HG03159 (cell line): ENCODE results near the gene ISL1.

Experiments
- ATAC-seq: cut with Tn5 transposase; IDR thresholded peaks from one replicate; pipeline ENCODE4 v1.9.1; 2021; ENCODE audit warnings: mild to moderate bottlenecking, moderate library complexity; ENCODE audit not compliant: unreplicated experiment

ISL1 gene

DNA sequence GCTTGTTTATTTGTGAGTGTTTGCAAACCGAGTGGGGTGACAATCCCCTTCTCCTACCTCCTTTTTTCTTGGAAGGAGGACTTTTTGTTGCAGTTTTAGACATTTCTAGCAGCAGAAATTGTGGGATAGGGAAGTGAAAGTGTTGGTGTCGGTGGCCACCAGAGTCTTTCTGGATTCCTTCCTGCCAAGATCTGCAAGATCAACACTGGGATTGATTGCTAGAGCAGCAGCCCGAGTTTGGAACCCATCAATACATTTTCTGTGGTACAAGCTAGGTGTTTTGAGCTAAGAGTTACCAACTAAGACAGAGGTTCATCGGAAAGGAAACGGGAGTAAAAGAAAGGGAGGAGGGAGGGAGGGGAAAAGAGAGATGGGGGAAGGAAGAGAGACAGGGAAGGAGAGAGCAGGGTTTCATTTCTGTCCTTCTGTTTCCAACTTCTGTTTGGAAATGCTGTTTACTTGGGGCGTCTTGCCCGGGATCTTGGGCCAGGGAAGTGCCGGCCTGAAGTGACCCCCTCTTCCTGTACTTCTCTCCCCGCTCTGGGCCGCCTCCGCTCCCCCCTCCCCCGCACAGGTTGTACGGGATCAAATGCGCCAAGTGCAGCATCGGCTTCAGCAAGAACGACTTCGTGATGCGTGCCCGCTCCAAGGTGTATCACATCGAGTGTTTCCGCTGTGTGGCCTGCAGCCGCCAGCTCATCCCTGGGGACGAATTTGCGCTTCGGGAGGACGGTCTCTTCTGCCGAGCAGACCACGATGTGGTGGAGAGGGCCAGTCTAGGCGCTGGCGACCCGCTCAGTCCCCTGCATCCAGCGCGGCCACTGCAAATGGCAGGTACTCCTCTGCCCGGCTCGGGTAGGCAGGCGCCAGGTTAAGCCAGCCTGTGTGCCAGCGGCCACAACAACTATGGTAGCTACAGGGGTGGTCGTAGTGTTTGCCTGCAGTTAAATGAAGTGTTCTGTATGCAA is 4.0 kb downstream of the ISL1 start:
- ATAC-seq, result no peak

DNA sequence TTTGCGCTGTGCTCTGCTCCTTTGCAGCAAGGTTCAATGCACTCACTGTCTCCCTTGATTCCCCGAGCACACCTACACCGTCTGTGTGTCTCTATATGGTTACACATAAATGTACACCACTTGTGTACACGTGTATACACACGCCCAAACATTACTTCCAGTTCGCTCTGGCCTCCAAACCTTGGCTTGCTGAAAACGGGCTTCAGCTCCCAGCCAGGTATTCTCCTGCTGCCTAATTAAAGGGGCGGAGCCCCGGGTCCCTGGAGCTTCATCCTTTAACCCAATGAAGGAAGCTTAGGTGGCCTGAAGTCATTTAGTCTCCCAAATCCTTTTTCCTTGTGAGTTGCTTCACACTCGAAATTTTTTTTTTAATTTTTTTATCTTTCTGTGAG is 4.6 kb downstream of the ISL1 start:
- no peak for ATAC-seq

DNA sequence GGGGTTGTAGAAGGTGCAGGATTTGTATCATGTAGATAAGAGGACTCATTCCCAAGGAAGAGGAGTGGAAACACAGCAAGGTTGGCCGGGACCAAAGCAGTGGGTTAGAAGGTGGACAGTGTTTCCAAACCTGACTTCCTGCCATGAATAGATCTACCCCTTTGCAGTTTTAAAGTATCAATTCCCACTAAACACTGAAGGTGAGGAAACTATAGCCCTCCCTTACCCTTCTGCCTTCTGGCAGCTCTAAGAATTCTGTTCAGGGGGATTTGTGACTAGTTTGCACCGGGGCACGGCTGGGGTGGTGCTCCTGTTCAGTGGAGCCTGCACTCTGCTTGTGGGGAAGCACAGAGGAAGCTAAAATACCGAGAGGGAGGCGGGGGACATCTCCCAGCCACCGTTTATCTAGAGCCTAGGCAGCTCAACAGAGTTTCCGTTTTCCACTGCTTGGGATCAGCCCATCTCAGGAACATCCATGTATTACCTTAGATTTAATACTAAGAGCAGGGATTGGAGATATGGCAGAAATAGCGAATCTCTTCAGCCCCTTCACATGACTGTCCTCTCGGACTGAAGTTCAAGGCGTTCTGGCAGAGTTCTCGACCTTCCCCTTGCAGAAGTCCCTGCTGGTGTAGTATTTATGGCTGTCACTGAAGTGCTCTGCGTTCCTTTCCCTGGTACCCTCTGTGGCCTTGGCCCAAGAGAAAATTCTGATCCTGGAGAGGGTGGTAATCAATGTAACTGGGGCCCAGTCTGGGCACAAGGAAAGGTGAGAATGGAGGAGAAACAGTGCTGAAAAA is 5.4 kb downstream of the ISL1 start:
- no peak for ATAC-seq

DNA sequence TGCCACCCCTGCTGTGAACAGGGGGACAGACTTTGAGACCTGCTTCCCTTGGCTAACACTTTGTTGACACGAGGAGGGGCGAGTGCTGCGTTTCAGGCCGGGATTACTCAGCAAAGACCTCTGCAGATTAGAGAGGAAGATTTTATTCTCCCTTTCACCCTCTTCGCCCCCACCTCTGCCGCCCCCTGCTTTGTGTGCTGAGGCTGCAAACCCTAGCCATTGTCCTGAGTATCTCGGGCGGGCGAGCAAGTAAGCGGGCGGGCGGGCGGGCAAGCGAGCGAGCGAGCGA is 6.0 kb downstream of the ISL1 start:
- ATAC-seq, result no peak

DNA sequence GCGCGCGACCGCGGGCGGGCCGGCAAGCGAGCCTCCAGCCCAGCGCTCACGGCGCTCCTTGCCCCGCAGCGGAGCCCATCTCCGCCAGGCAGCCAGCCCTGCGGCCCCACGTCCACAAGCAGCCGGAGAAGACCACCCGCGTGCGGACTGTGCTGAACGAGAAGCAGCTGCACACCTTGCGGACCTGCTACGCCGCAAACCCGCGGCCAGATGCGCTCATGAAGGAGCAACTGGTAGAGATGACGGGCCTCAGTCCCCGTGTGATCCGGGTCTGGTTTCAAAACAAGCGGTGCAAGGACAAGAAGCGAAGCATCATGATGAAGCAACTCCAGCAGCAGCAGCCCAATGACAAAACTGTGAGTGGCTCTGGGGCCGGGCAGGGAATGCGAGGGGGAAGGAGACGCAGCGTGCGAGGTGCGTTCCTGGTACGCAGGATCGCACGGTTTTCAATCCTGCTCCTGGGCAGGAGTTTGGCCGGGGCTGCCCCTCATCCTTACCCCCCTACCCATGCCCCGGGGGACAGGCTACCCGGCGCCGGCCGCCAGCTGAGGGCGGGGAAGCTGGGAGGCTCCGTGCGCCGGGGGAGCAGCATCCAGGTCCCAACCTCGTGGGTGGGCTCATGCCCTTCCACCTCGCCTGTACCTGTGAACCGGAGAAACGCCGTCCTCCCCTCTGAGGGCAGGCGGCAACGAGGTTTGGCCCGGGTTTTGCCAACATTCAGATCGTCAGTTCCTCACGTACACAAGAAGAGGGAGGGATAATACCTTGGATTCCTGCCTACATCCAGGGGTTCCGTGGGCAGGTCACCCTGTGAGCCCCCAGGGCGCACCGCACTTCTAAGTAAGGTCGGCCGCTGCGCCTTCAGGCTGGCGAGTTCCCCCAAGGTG is 6.6 kb downstream of the ISL1 start:
- no peak for ATAC-seq

DNA sequence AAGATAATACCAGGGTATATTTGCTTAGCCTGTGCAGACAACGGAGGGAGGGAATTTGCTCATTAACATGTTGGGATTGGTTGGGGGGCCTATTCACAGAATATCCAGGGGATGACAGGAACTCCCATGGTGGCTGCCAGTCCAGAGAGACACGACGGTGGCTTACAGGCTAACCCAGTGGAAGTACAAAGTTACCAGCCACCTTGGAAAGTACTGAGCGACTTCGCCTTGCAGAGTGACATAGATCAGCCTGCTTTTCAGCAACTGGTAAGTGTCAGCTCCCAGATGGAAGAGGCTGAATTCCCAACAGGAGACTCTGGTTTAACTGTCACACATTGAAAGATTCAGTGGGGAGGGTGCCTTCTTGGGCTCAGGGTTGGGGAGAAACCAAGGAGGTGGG is 7.9 kb downstream of the ISL1 start:
- no peak for ATAC-seq

DNA sequence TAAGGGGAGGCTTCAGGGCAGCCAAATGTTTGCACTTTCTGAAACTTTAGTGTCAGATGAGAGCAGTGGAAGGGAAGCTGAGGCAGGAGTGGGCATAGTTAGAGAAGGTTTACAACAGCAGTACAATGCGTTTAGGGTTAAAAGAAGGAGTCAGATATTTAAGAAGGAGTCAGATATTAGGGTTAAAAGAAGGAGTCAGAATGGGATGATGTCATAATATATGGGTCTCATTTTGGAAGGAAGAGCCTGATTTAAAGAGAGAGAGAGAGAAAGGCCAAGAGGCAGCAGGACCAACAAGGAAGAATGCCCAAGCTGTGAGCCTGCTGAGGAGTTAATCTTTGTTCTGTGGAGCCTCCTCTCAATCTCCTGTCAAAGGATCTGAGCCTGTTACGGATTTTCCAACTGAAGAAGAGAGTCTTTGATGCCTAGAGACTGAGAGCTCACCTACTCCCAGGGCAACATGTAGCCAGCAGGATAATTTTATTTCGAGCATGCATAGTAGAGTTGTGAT is 9.5 kb downstream of the ISL1 start:
- ATAC-seq, result no peak

DNA sequence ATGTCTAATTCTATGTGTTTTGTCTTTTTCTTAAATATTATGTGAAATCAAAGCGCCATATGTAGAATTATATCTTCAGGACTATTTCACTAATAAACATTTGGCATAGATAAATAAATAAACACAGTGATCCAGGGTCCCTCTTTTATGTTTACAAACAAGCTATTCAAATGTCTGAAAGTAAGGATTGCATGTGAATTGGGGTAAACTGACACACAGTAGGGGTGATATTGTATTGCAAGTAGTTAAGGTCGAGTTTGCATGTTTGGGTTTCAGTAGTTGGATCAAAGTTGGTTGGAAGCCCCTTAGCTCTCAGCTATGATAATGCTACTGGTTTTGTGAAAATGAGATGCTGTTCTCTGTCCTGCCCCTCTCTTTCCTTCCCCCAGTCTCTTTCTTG is 11.4 kb downstream of the ISL1 start:
- no peak for ATAC-seq

DNA sequence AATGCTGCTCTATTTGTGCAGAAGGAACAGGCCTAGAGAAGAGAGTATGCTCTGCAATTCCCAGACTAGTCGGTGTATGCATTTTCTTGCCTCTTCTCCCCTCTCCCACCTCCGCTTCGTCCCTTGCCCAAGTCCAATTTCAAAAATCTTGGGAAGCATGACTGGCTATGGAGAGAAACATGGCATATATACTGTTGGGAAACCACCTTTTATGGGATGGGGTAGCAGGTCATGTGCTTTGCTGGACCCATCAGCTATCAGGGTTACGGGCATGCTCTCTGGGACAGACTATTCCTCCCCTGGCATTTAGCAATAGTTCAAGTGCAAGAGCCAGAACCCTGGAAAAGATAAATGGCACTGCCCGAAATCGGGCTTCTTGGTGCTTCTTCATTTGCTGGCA is 12.0 kb downstream of the ISL1 start:
- ATAC-seq, result no peak

DNA sequence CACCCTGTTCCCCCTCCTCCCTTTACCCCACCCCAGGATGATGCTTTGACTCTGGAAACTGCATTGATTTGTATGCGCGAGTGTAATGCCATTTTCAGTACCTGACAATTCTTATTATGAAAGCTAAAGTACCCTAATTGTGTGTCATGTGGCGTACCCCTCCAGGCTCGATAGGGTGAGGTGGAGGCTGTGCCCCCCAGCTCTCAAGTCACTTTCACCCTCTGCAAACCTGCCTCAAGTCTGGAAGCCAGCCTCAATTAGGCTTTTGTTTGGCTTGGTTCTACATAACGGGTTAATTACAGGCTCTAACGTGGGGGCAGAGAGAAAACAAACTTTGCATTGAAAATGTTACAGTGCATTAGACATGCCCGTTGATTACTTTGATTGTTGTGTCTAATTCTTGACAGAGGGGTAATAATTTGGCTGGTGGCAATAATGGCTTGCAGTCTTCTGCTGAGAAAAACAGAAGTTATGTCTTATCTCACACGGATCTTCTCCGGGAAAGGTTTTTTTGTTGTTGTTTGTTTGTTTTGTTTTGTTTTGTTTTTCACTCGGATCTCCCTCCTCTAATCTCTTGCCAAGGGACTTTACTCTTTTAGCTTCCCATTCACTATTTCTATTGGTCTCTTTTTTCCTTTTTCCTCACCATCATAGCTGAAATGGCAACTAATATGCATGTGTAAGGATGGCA is 12.6 kb downstream of the ISL1 start:
- ATAC-seq, result no peak

DNA sequence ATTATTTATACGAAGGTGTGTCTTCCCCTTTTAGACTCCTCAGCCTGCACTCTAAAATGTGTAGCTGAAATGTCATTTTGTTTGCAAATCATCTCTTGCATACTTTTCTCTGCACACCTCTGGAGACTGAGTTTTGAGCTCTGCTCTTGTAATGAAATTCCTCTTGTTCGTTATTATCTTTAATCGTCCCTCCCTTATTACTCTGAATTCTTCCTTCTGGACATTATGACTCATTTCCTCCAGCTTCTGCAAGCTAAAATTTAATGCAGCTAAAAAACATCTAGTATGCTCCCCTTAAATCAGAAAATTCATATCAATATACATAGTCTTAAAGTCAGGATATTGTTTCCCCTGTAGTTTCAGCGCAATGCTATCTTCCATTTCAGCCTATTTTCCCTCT is 13.5 kb downstream of the ISL1 start:
- ATAC-seq, result no peak

DNA sequence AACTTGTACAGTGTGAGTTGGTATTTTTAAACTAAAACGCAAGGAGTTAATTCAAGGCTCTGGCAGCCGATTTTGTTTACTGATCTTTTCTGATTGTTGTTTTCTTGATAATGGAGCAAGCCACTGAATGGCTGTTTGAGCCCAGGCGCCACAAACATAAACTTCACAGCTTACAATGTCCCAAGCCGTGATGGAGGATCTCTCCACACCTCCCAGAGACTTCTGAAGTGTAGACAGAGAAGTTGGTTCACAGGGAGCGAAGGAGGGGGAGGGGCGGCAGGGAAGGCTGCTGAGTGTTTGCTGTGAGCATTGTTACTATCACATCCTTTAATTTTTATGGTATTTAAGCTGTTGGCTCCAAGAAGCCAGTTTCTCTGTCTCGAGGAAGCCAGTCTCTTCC is 14.7 kb downstream of the ISL1 start:
- ATAC-seq, result no peak

DNA sequence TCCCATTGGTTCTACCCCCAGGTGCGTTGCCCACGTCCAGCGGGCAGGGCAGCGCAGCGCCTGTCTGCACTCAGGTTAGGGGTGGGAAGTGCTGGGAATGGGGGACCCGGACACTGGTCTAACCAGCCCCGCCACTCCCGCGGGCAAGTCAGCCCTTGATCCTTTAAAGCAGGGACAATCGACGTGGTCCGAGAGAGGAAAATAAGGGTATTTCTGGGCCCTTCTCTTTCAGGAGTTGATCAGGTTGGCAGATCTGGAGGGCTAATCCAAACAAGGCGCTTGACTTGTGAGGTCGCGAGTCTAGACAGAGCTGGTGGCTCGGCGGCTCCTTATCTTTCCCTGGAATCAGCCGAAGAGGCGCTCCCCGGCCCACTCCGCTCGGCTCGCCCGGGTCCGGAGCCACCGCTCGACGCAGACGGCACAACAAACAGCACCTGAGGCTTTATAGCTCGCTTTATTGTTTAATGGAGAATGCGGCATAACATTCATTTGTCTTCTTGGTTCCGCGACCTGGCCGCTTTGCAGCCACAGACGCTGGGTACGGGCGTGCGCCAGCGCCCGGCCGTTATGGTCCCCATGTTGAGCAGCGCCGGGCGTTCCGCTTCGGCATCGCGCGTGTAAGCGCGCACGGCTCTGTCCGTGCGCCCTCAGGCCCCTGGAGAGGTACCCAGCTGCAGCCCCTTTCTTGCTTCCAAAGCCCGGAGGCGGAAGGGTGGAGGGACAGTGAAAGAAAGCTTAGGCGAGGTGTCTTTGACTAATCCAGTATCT is 15.8 kb downstream of the ISL1 start:
- no peak for ATAC-seq

DNA sequence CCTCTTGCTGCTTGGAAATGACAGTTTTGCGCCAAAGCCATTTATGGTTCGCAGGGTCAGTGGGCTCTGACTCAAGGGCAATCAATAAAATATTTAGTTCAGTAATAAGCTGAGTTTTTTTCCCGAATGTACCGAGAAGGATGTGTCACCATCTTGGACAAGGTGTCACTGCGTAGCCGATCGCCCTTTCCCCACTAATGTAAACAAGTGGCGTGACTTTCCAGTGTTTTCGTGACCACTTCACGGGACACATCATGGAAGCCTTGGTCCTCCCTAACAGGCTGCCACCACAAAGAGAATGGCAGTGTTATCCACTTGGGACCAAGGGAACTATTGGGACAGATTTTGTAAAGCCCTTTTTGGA is 16.4 kb downstream of the ISL1 start:
- no peak for ATAC-seq

DNA sequence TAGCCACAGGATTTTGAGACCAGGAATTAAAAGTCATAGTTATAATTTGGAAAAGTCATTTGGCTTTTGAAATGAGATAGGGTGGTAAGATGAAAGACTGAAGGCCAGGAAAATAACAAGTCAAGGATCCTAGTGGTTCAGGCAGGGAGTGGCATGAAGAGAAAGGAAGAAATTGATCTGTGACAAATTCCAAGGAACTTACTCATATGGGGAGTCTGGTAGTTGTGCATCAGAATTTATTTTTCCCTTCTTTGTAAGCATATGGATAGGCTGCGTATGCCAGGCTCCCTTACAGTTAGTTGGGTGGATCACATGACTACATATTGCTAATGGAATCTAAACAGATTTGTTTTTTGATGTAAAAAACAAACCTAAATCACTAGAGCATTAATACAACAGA is 21.0 kb downstream of the ISL1 start:
- no peak for ATAC-seq

DNA sequence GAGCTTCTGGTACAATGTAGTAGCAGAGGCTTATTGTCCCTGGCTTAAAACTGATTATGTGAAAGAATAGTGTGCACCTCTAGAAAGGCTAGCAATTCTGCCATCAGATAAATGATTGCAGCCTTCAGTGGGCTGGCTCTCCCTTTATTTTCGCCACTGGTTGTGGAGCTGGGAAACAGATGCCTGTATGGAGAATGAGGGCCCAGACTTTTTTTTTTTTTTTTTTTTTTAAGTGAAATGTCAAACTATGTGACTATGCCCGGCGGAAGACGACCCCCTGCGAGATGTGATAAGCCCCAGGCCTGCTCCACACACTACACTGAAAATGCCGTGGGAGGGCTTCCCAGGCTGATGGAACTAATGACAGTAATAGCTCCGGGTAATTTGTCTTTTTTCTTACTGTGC is 28.7 kb downstream of the ISL1 start:
- ATAC-seq, result no peak

DNA sequence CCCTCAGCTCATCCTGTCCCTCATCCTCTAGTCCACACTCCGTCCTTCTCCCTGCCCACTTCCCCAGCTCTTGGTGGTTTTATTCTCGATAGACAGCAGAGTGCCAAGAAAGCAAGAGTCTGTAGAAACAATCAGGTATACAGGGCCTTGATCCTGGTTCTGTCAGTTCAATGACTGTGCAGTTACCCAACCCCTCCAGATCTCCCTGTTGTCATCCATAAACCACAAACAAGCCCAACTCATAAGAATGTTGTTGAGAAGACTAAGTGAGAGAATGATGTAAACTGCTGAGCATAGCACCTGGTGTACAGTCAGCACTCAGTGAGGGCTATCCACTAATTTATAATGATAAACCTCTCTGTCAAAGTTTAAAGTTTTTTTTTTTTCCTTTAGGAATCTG is 31.3 kb downstream of the ISL1 start:
- no peak for ATAC-seq

DNA sequence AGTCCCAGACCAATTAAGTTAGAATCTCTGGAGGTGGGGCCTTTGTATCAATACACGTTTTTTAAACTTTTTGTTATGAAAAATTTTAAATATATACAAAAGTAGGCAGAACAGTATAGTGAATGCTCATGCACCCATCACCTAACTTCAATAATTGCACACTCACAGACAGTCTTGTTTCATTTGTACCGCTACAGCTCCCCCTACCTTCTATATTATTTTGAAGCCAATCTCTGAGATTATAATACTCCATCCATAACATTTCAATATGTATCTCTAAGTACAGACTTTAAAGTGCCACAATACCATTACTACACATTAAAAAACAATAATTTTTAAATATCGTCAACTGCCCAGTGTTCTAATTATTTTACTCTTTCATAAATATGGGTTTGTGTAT is 32.9 kb downstream of the ISL1 start:
- no peak for ATAC-seq

DNA sequence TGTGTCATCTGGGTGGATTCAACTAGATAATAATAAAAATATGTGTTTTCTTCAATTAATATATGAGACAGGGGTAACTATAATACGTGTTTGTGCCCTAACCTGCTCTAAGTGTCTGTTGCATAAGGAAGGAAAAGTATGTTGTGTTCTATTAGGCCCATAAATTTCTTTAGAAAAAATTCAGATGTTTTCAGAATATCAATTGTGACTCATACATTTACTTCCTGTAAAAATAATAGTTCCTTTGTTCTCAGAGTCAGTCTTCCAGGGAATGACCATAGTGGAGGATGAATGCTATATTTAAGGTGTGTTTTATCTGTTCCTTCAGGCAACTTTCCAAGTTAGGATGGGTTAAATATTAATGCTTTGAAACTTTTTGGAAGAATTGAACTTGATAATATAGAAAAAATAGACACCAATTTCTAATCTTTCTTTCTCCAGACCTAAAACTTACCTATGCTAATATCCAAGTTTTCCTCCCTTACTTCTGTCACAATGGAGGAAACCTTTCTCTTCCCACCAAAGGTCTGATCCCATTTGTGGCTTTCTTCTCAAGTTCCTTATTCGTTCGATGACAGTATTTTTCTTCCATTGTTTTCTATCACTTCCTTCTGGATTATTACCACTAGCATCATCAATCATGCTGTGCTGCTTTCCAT is 49.9 kb downstream of the ISL1 start:
- ATAC-seq, result no peak
